IPS-15b (cell line): Measurements from ENCODE around the gene PRDM11.

ENCODE experiments used
- H3K27me3 ChIP-seq: one replicate; pipeline ENCODE4 v1.6.1; 2013; ENCODE audit warnings: low read length; ENCODE audit not compliant: control insufficient read depth, insufficient read depth
- H3K36me3 ChIP-seq: one replicate; pipeline ENCODE4 v1.6.1; 2013; ENCODE audit warnings: low read length; ENCODE audit not compliant: control insufficient read depth, insufficient read depth
- H3K4me1 ChIP-seq: one replicate; pipeline ENCODE4 v1.6.1; 2013; ENCODE audit warnings: mild to moderate bottlenecking, low read length; ENCODE audit not compliant: control insufficient read depth, insufficient read depth
- H3K4me3 ChIP-seq: one replicate; pipeline ENCODE4 v1.5.1; 2013; ENCODE audit warnings: low read depth, low read length
- H3K9ac ChIP-seq: one replicate; pipeline ENCODE4 v1.6.1; 2013; ENCODE audit warnings: low read depth, mild to moderate bottlenecking, low read length
- H3K9me3 ChIP-seq: one replicate; pipeline ENCODE4 v1.6.1; 2013; ENCODE audit warnings: mild to moderate bottlenecking, low read length; ENCODE audit not compliant: control insufficient read depth, insufficient read depth

The PRDM11 gene

DNA sequence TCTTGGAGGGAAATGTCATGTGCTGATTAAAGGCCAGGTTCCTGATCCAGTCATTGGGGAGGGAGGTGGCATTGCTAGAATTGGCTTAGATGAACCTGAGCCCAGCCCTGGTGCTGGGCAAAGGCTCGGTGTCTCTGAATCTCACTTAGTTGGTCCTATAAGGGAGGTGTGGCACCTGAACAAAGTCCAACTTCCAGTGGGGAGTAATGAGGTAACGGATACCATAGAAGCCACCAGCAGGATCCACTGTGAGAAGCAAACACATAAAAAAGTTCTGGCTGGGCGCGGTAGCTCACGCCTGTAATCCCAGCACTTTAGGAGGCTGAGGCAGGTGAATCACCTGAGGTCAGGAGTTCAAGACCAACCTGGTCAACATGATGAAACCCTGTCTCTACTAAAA, 26.6 kb downstream of the PRDM11 start:
- H3K27me3 ChIP-seq, result no peaks in the 10 kb centered on the region
- no peak overlapping the region for H3K9ac ChIP-seq
- H3K9me3 ChIP-seq, result no peaks in the 10 kb centered on the region
- no peak overlapping the region for H3K4me3 ChIP-seq
- H3K4me1 ChIP-seq, result peaks cover 2% of the 10 kb centered on the region
- H3K36me3 ChIP-seq, result no peaks in the 10 kb centered on the region

DNA sequence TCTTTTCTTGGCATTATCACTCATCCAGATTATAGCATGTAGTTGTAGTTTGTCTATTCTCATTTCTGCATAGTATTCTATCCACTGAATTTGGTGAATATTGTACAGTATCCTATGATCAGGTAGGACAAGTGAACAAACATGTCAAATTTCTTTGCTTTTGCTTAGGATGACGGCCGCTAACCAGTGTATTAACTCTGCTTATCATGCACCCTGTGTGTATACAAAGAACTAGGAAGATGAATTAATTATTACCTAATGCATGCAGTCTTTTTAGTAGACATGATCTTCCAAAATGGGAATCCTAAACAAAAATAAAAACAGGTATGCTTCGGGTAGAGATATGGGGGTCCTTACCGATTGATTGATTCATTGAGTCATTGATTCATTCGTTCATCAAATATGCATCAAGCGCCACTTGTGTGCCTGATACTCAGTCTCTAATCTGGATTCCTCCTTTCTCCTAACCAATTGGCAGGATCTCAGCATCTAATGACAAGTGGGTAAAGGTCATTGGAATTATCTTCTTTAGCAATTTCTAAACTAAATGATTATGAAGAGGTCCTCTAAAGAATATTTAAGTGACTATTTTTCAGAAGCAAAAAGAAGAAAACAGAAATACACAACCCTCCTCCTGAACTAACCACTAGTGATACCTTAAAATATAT, 27.9 kb downstream of the PRDM11 start:
- Histone ChIP-seq H3K27me3 (peaks cover 8% of the 10 kb centered on the region), H3K9me3 (no peaks in the 10 kb centered on the region), H3K4me3 (no peak overlapping the region), H3K4me1 (no peaks in the 10 kb centered on the region), H3K36me3 (no peaks in the 10 kb centered on the region), H3K9ac (no peak overlapping the region)

DNA sequence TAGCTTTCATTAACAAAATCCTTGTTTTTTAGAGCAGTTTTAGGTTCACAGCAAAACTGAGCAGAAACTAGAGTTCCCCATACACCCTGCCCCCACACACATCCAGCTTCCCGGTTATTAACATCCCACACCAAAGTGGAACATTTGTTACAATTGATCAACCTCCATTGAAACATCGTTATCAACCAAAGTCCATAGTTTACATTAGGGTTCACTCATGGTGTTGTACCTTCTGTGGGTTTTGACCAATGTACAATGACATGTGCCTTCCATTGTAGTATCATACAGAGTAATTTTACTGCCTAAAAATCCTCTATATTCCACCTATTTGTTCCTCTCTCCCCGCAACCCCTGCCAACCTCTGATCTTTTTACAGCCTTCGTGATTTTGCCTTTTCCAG, 28.5 kb downstream of the PRDM11 start:
- H3K27me3 ChIP-seq, result peaks cover 13% of the 10 kb centered on the region
- H3K9me3 ChIP-seq, result no peaks in the 10 kb centered on the region
- no peak overlapping the region for H3K4me3 ChIP-seq
- H3K36me3 ChIP-seq, result no peaks in the 10 kb centered on the region
- no peaks in the 10 kb centered on the region for H3K4me1 ChIP-seq
- H3K9ac ChIP-seq, result no peak overlapping the region

DNA sequence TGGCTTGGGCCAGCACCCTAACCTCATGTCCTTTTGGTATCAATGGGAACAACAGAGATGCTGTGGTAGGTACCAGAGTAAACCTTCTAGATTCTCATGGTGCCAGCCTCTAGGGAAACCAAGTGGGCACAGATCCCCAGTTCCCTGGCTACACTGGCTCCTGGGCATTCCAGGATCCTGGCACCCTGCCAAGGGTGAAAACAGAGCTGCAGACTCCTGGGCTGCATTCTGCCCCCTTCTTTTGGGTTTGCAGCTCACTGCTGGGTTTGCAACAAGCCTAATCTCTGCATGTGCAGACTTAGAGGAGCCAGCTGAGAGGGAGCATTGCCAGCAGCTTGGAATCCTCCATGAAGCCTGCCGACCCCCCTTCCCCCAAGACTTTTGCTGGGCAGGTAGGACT, 30.6 kb downstream of the PRDM11 start:
- no peak overlapping the region for H3K9ac ChIP-seq
- H3K36me3 ChIP-seq, result no peaks in the 10 kb centered on the region
- peaks cover 4% of the 10 kb centered on the region for H3K4me1 ChIP-seq
- no peak overlapping the region for H3K4me3 ChIP-seq
- peaks cover 13% of the 10 kb centered on the region for H3K27me3 ChIP-seq
- no peaks in the 10 kb centered on the region for H3K9me3 ChIP-seq

DNA sequence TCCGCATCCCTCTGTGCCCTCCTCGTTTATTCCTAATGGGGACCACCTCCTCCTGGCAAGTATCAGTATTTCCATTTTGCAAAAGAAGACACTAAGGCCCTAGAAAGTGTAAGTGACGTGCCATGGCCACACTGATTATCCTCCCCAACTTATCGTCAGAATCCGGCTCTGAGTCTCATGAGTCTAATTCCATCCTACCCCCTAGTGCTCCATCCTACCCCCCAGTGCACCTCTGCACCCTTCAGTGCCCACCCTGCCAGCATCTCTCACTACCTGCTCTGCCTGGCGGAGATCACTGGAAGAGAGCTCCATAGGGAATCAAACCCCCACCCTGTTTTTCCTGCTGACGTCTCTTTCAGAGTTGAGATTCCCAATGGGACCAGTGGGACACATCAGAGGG, 31.8 kb downstream of the PRDM11 start:
- peaks cover 3% of the 10 kb centered on the region for H3K36me3 ChIP-seq
- H3K27me3 ChIP-seq, result peaks cover 13% of the 10 kb centered on the region
- H3K4me1 ChIP-seq, result peaks cover 4% of the 10 kb centered on the region
- no peak overlapping the region for H3K9ac ChIP-seq
- no peaks in the 10 kb centered on the region for H3K9me3 ChIP-seq
- no peak overlapping the region for H3K4me3 ChIP-seq

DNA sequence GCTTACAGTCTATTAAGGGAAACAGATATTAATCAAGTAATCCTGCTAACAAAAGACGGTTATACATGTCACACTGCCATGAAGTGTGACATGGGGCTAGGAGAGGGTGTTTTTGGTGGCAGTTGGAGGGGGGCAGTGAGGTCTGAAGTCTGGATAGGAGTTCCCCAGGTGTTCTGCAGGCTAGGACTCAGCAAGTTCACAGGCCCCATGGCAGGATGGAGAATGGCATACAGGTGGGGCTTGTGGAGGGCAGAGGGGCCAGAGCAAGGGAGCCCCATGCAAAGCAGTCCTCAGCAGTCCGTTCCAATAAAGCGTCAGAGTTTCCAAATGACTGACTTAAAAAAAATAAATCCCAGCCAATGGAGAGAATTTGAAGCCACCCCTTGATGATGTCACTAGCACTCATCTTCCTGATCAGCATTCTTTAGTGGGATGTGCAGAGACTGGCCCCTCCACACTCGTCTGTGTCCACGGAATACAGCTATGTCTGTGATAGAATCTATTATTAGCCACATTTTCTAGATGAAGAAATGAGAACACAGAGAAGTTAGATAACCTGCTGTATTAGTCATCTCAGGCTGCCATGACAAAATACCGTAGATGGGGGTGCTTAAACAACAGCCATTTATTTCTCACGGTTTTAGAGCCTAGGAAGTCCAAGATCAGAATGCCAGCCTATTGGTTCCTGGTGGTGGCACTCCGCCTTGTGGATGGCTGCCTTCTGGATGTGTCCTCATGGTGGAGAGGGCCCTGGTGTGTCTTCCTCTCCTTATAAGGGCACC, 32.6 kb downstream of the PRDM11 start:
- no peaks in the 10 kb centered on the region for H3K9me3 ChIP-seq
- H3K4me1 ChIP-seq, result peaks cover 4% of the 10 kb centered on the region
- no peak overlapping the region for H3K9ac ChIP-seq
- H3K4me3 ChIP-seq, result no peak overlapping the region
- peaks cover 13% of the 10 kb centered on the region for H3K27me3 ChIP-seq
- H3K36me3 ChIP-seq, result peaks cover 4% of the 10 kb centered on the region

DNA sequence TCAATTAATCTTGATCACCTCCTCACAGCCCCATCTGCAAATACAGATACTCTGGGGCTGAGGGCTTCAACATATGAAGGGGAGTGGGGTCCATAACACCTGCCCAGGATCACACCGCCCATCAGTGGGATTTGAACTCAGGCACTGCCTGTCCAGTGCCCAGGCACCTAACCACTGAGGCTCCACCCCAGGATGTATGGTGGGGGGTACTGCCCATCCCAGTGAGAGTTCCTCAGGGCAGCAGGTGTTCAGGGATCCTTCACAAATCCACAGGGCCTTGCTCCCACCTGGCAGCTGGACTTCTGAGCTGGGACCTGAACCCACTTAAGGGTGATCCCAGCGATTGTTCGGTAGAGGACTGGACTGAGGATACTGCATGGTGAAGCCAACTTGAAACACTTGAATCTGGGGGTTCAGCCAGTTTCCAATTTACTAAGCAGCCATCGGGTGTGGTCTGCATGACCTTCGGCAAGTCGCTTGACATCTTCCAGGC, 33.3 kb downstream of the PRDM11 start:
- Histone ChIP-seq H3K9me3 (no peaks in the 10 kb centered on the region), H3K4me3 (peak overlapping the region; percentile 44)

DNA sequence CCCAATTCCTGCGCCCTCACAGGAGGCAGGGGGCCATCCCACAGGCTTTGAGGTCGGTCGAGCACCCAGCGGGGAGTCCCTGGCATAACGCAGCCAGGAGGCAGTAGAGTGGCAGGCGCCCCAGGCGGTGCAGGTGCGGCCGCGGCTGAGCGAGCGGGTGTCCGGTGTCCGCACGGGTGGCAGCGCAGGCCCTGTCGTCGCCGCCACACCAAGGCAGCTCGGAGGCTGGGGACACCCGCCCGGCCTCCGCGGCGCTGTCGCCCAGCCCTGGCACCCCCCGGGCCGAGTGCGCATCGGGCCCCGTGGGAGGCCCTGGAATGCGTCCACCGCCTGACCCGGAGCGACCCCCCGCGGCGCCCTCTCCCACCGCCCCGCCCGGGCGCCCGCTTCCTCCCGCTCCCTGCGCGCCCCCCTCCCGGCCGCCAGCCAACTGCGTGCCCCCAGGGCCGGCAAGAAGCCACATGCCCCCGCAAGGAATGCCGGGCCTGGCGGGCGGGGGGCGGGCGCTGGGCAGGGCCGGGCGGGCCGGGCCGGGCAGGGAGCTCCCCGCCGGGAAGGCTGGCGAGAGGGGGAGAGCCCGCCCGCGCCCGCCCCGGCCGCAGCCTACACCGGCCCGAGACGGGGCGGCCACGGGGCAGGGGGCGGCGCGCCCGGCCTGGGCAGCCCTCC, 33.9 kb downstream of the PRDM11 start:
- Histone ChIP-seq H3K27me3 (peaks cover 13% of the 10 kb centered on the region), H3K4me1 (peaks cover 4% of the 10 kb centered on the region), H3K9me3 (no peaks in the 10 kb centered on the region), H3K9ac (no peak overlapping the region), H3K36me3 (peaks cover 4% of the 10 kb centered on the region), H3K4me3 (peak overlapping the region; percentile 49)

More for the DNA sequence above, 33.3 kb downstream of the PRDM11 start:
- Histone ChIP-seq H3K4me1 (peaks cover 4% of the 10 kb centered on the region), H3K27me3 (peaks cover 13% of the 10 kb centered on the region), H3K9ac (no peak overlapping the region), H3K36me3 (peaks cover 4% of the 10 kb centered on the region)

DNA sequence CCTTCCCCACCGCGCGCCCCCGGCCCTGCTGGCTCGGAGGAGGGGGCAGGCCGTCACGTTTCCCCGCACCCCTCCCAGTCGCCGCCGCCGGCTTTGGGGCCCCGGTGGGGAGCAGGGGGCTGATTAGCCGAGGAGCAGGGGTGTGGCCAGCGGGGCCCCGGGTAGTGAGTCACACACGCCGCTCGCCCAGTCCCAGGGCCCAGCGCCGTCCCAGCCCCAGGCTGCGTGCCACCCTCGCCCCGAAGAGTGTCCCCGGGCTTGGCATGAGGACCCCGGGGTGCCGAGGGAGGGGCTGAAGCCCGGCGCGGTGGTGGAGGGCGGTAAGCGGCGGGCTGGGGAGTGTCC, 34.4 kb downstream of the PRDM11 start:
- Histone ChIP-seq H3K4me1 (peaks cover 4% of the 10 kb centered on the region), H3K36me3 (peaks cover 4% of the 10 kb centered on the region), H3K27me3 (peaks cover 13% of the 10 kb centered on the region), H3K9ac (peak overlapping the region; percentile 54), H3K9me3 (no peaks in the 10 kb centered on the region), H3K4me3 (peak overlapping the region; percentile 49)

DNA sequence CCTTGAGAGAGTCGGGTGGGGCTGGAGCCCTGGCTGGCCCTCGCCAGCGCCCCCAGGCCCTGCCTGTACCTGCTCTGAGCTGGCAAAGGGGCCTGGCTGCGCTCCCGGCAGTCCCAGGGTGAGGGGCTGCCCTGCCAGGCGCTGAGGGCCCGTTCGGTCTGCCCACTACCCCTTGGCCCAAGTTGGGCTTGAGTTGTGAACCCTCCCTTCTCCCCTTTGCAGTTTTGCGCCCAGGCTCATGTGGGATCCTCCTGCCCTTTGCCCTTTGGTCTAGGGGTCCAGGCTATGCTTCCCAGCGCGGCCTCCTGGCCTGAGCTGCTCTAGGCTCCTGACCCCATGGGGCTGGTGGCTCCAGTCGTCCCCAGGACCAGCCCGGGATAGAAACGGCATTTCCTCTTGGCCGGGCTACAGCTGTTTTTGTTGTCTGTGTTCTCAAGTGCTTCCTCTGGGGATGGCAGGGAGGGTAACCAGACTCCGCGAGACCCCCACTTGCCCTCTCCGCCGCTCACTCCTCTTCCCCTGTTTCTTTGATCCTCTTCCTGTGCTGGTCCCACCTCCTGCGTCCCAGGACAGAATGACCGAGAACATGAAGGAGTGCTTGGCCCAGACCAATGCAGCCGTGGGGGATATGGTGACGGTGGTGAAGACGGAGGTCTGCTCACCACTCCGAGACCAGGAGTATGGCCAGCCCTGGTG, 34.9 kb downstream of the PRDM11 start:
- no peaks in the 10 kb centered on the region for H3K9me3 ChIP-seq
- peak overlapping the region; percentile 49 for H3K4me3 ChIP-seq
- H3K4me1 ChIP-seq, result peaks cover 4% of the 10 kb centered on the region
- peak overlapping the region; percentile 54 for H3K9ac ChIP-seq
- peaks cover 13% of the 10 kb centered on the region for H3K27me3 ChIP-seq
- H3K36me3 ChIP-seq, result peaks cover 4% of the 10 kb centered on the region

DNA sequence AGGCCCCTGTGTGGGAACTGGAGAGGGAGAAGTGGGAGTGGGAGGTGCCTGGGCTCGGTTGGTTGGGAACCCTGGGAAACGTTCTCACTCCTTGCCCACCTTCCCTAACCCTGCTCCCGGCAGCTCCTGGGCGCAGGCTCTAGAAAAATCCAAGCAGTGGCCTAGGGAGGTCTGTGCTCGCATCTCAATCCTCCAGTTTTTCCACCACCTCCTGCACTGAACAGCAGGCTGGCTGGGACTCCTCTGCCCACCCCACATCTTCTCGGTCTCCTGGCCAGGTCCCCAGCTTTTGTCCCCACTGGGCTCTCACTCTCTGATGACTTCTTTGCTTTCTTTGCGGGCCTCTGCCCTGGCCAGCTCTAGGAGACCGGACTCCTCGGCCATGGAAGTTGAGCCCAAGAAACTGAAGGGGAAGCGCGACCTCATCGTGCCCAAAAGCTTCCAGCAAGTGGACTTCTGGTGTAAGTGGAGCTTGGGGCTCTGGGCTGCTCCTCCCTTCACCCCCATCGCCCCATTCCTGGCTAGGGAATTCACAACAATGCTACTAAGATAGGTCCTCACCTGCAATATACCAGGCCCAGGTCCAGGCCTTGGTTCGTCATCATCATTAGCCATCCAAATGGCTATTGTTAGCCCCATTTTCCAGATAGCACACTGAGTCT, 35.6 kb downstream of the PRDM11 start:
- Histone ChIP-seq H3K4me3 (peak overlapping the region; percentile 49), H3K9me3 (no peaks in the 10 kb centered on the region), H3K27me3 (peaks cover 13% of the 10 kb centered on the region), H3K36me3 (peaks cover 4% of the 10 kb centered on the region), H3K4me1 (peaks cover 4% of the 10 kb centered on the region), H3K9ac (no peak overlapping the region)
